Upper lobe of left lung (tissue), 6 donors: ENCODE data around the gene FOXN3. TPM values are rescaled to one million over a fixed set of nuclear protein-coding genes. Genes with fewer than 3 reads are reported as not detected.
A peak's percentile ranks its signal among the peaks of the same experiment; 100 is the strongest.

Source experiments
- ATAC-seq, 2 donors: fragments of 200-7000 bp; cut with Tn5 transposase; one replicate each; pipeline ENCODE4 v1.9.1; 2022; ENCODE audit warnings: mild to moderate bottlenecking in 2 of 2, moderate library complexity in 2 of 2; ENCODE audit not compliant: low FRiP score in 2 of 2
- DNase-seq, 2 donors: peaks; one replicate each; pipeline ENCODE4 v3.0.0-alpha.2; 2019 to 2020
- H3K27ac ChIP-seq, 4 donors: fragments of 200-600 bp; sonication (generic); one replicate each; pipeline ENCODE4 v1.5.1; 2016 to 2019
- H3K27me3 ChIP-seq, 4 donors: fragments of 200-600 bp; sonication (generic); one replicate each; pipeline ENCODE4 v1.5.1; 2017 to 2019
- H3K36me3 ChIP-seq, 4 donors: fragments of 200-600 bp; sonication (generic); one replicate each; pipeline ENCODE4 v1.5.1; 2016 to 2019
- H3K4me1 ChIP-seq, 4 donors: fragments of 200-600 bp; sonication (generic); one replicate each; pipeline ENCODE4 v1.5.1; 2018 to 2019
- H3K4me3 ChIP-seq, 4 donors: fragments of 200-600 bp; sonication (generic); one replicate each; pipeline ENCODE4 v1.5.1; 2017 to 2019; ENCODE audit warnings: mild to moderate bottlenecking in 2 of 4, moderate library complexity in 1 of 4
- H3K9me3 ChIP-seq, 4 donors: fragments of 200-600 bp; sonication (generic); one replicate each; pipeline ENCODE4 v1.5.1; 2018 to 2019
- CTCF ChIP-seq, 6 experiments: fragments of 450-650 bp in 4 of 6; fragments of 200-600 bp in 2 of 6; sonication (generic) in 2 of 6; IDR thresholded peaks; one replicate each; pipeline ENCODE4 v1.5.1; 2016 to 2019; ENCODE audit warnings: antibody characterized with exemption in 6 of 6
- EP300 ChIP-seq, 4 donors: sonication (generic); formaldehyde crosslinking; IDR thresholded peaks; one replicate each; pipeline ENCODE4 v1.5.1; 2017; ENCODE audit warnings: antibody characterized with exemption in 4 of 4, control low read depth in 2 of 4
- POLR2A ChIP-seq, 4 donors: fragments of 450-650 bp; IDR thresholded peaks; one replicate each; pipeline ENCODE4 v1.5.1; 2016 to 2017; ENCODE audit warnings: antibody characterized with exemption in 4 of 4, mild to moderate bottlenecking in 2 of 4
- POLR2AphosphoS5 ChIP-seq, 2 donors: sonication (generic); formaldehyde crosslinking; IDR thresholded peaks; one replicate each; pipeline ENCODE4 v1.5.1; 2017; ENCODE audit warnings: antibody characterized with exemption in 2 of 2
- WGBS, 2 donors: methylation state at CpG; one replicate each; pipeline ENCODE4 v1.1.5; 2017 to 2018; 5-methylcytosine and 5-hydroxymethylcytosine counted together
- total RNA-seq, 6 donors: library from RNA; depleted of rRNA in 4 of 6; stranded (reverse); fragments of >200 nt in 4 of 6; gene quantifications; one replicate each; pipeline versions ENCODE4 v1.1.0 to v1.2.1, GENCODE V29; 2016 to 2021
- donor health status: DM: no; HTN: no; CAD: no; lungs with moderate emphysema.
- donor health status: DM: no; HTN: yes; CAD: no; lungs with severe emphysema.

The FOXN3 gene
- total RNA-seq, 6 donors from 2014 or later: 63.4 to 115 (median 77.2) TPM

GRCh38 chr14:89435492-89435891 is 18.5 kb upstream of the FOXN3 start:
- no peak overlapping the region for H3K4me3 ChIP-seq
- H3K9me3 ChIP-seq: no peaks in the 10 kb centered on the region
- H3K4me1 ChIP-seq: peaks cover 0 to 10% (median 7%) of the 10 kb centered on the region in 4 donors
- H3K27me3 ChIP-seq: no peaks in the 10 kb centered on the region
- TF ChIP-seq EP300 (IDR thresholded peaks at IDR 0.05) (no peak), POLR2A (IDR thresholded peaks at IDR 0.05) (no peak), POLR2AphosphoS5 (IDR thresholded peaks at IDR 0.05) (no peak), CTCF (IDR thresholded peaks at IDR 0.05) (no peak)
- H3K27ac ChIP-seq: peak overlapping the region in 1 of 4 donors; percentile 4
- DNase-seq (no peak), ATAC-seq (no peak)
- H3K36me3 ChIP-seq: no peaks in the 10 kb centered on the region
- WGBS, 2 donors: 73 to 80% methylated on average over 7 of the region's 7 CpGs

- DNase-seq (no peak), ATAC-seq (no peak)
- TF ChIP-seq CTCF (IDR thresholded peaks at IDR 0.05) (no peak), POLR2AphosphoS5 (IDR thresholded peaks at IDR 0.05) (no peak), EP300 (IDR thresholded peaks at IDR 0.05) (no peak)
- H3K27me3 ChIP-seq: no peaks in the 10 kb centered on the region
- no peak overlapping the region for H3K4me3 ChIP-seq
- 84 to 90% methylated on average over 4 of the region's 4 CpGs for WGBS, 2 donors
- H3K9me3 ChIP-seq: no peaks in the 10 kb centered on the region
- H3K27ac ChIP-seq: no peak overlapping the region
- H3K4me1 ChIP-seq: peaks cover 17 to 33% (median 28%) of the 10 kb centered on the region in 4 donors
- no peaks in the 10 kb centered on the region for H3K36me3 ChIP-seq
Measured at GRCh38 chr14:89432226-89432625, 15.2 kb upstream of the FOXN3 start.

- Histone ChIP-seq H3K4me1 (peaks cover 17 to 33% (median 29%) of the 10 kb centered on the region in 4 donors), H3K9me3 (no peaks in the 10 kb centered on the region), H3K27me3 (no peaks in the 10 kb centered on the region), H3K27ac (peak overlapping the region; percentile 52 to 89 (median 68)), H3K36me3 (no peaks in the 10 kb centered on the region), H3K4me3 (peak overlapping the region in 3 of 4 donors; percentile 28 to 43 (median 39))
- 11 to 20% methylated on average over 9 of the region's 9 CpGs for WGBS, 2 donors
- TF ChIP-seq POLR2A (IDR thresholded peaks at IDR 0.05) (peak in 1 of 4 donors; percentile 15), EP300 (IDR thresholded peaks at IDR 0.05) (no peak), POLR2AphosphoS5 (IDR thresholded peaks at IDR 0.05) (no peak)
- no peak for DNase-seq
- peak in 1 of 2 donors; percentile 28 for ATAC-seq
Measured at GRCh38 chr14:89430391-89431236, 13.6 kb upstream of the FOXN3 start.

- Histone ChIP-seq H3K27me3 (no peaks in the 10 kb centered on the region), H3K27ac (peak overlapping the region; percentile 52 to 89 (median 68)), H3K4me3 (peak overlapping the region in 2 of 4 donors; percentile 39 to 43), H3K36me3 (no peaks in the 10 kb centered on the region), H3K4me1 (peaks cover 17 to 33% (median 31%) of the 10 kb centered on the region in 4 donors), H3K9me3 (no peaks in the 10 kb centered on the region)
- no peak for TF ChIP-seq CTCF (IDR thresholded peaks at IDR 0.05)
- TF ChIP-seq POLR2A (IDR thresholded peaks at IDR 0.05): no peak
- TF ChIP-seq EP300 (IDR thresholded peaks at IDR 0.05): no peak
- TF ChIP-seq POLR2AphosphoS5 (IDR thresholded peaks at IDR 0.05): no peak
- ATAC-seq (no peak), DNase-seq (no peak)
- WGBS, 2 donors: 32 to 41% methylated on average over 14 of the region's 14 CpGs
Measured at GRCh38 chr14:89429199-89430181, 12.5 kb upstream of the FOXN3 start.
